Lung microvascular endothelial cell (primary cell): ENCODE measurements around the gene POLR1A. TPM values are rescaled to one million over a fixed set of nuclear protein-coding genes. Genes with fewer than 3 reads are reported as not detected.

ENCODE experiments used
- DNase-seq, 2 donors: peaks; one replicate each; pipeline versions ENCODE4 v3.0.0 to v3.0.0-alpha.2; 2010; ENCODE audit warnings: low read depth in 2 of 2
- total RNA-seq: library from RNA; depleted of rRNA; stranded (reverse); fragments of >200 nt; gene quantifications from 2 replicates; pipeline ENCODE4 v1.2.1, GENCODE V29; 2014

Gene POLR1A
- 7.6 and 8.7 TPM in 2 replicates for total RNA-seq

- DNase-seq, result peak; percentile 96
Observed at GRCh38 chr2:86105252-86105968, at the start of gene POLR1A. Gene POLR1A, minus strand, starts transcription at chr2:86105886. Its CDS starts 110 bp downstream, at chr2:86105776.

GRCh38 chr2:86150502-86150901 lies 44.8 kb upstream of the POLR1A start:
- DNase-seq, result no peak

GRCh38 chr2:86147793-86148192 lies 42.1 kb upstream of the POLR1A start:
- no peak for DNase-seq

GRCh38 chr2:86143926-86144685 lies 38.4 kb upstream of the POLR1A start:
- DNase-seq, result peak in 1 of 2 donors; percentile 25

GRCh38 chr2:86143307-86143706 lies 37.6 kb upstream of the POLR1A start:
- DNase-seq, result no peak

GRCh38 chr2:86142436-86143257 lies 37.0 kb upstream of the POLR1A start:
- DNase-seq, result no peak

GRCh38 chr2:86140969-86141392 lies 35.3 kb upstream of the POLR1A start:
- DNase-seq, result no peak

- no peak for DNase-seq
Observed at GRCh38 chr2:86139981-86140380, 34.3 kb upstream of the POLR1A start.

- DNase-seq, result no peak
Observed at GRCh38 chr2:86138736-86139625, 33.3 kb upstream of the POLR1A start.

GRCh38 chr2:86136141-86136540 lies 30.5 kb upstream of the POLR1A start:
- DNase-seq, result no peak

- no peak for DNase-seq
Observed at GRCh38 chr2:86135653-86136052, 30.0 kb upstream of the POLR1A start.

- no peak for DNase-seq
Observed at GRCh38 chr2:86134709-86135108, 29.0 kb upstream of the POLR1A start.

GRCh38 chr2:86124683-86125082 lies 19.0 kb upstream of the POLR1A start:
- DNase-seq, result no peak

- peak in 1 of 2 donors; percentile 55 for DNase-seq
Observed at GRCh38 chr2:86123328-86123925, 17.7 kb upstream of the POLR1A start.

GRCh38 chr2:86118130-86118529 lies 12.4 kb upstream of the POLR1A start:
- no peak for DNase-seq

GRCh38 chr2:86107031-86107430 lies 1.3 kb upstream of the POLR1A start:
- DNase-seq, result peak in 1 of 2 donors; percentile 16

GRCh38 chr2:86105969-86106945 lies 571 bp upstream of the POLR1A start, which contains the start of gene PTCD3:
Gene PTCD3, plus strand, starts transcription at chr2:86106235. Its CDS starts 13 bp downstream, at chr2:86106248.
- DNase-seq, result peak; percentile 97

- no peak for DNase-seq
Observed at GRCh38 chr2:86102157-86102556, 3.5 kb downstream of the POLR1A start.

GRCh38 chr2:86097913-86098312 lies 7.8 kb downstream of the POLR1A start:
- no peak for DNase-seq
